NCI-H345 treated with DMSO at 0.1 percent for 48 hours (cell line): Measurements from ENCODE around the gene TNFSF4.

ENCODE experiments used
- DNase-seq: peaks from one replicate; lab custom pipeline; 2025; ENCODE audit not compliant: unreplicated experiment; lab: John Stamatoyannopoulos, UW

Gene TNFSF4

DNA sequence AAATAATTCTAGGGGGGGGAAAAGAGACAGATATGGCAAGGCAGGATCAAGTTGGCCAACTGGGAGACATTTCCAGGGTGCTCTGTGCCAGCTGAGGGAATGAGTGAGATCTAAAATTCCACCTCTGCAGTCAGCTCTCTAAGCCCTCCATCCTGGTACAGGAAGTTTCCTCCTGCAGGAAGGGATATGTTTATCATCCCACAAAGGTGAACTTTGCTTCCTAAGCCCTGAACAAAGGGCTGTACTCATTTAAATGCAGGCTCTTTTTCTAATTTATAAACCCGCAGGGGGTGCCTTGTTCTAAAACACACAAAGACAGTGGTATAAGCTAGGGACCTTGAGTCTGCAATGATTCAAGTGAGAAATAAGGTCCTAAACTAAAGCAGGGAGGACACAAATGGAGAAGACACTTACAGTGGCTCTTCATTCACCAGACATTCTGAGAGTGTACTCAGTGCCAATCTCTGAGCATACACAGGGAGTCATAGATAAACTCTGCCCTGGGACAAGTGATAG is 3.6 kb upstream of the TNFSF4 start:
- DNase-seq = no peak

DNA sequence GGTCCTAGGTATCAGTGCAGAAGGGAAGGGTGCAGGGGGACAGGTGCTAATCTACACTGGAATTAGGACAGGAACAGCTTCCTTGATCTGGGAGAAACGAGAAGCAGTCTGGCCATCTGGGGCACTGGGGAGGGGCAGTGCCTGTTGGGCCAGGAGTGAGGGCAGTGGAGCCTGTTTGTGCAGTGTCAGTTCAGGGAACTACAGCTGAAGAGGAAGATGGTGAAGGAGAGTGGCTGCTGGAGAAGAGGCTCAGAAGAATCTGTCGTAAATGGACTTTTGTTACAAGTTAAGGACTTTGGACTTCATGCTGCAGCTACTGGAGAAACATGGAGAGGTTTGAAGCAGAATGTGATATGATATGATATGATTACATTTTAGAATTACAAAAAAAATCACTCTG is 3.2 kb upstream of the TNFSF4 start:
- DNase-seq = no peak

DNA sequence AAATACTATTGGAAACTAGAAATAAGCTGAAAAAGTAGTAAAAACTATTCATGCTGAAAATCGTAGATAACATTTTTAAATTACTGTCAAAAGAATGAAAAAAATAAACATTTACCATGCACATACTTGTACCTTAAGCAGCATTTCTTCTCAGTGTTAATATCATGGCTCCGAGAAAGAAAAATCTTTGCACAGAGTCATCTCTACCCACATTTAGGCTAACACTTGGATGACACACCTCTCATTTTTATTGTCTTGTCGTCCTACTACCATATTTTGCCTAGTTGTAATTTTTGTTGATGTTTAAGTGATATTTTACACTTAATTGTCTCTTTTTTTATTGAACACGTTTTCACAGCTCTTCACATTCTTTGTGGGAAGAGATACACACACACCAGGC is 1.7 kb upstream of the TNFSF4 start:
- DNase-seq = no peak

DNA sequence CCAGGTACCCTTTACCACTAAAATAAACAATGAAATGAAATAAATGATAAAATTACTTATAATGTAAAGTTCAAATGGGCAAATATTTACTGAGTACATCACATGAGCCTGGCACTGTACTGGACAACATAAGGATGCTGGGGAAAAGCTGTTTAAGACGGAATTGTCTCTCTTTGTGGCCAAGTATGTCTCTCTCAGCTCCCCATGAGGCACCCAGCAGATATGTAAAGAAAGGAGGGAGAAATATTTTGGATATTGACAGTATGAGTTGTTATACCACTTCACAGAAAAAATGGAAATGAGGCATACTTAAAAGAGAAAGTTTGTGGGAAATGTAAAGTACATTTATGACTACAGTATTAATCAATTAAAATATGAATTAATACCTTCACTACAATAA is 1.0 kb upstream of the TNFSF4 start:
- no peak for DNase-seq

DNA sequence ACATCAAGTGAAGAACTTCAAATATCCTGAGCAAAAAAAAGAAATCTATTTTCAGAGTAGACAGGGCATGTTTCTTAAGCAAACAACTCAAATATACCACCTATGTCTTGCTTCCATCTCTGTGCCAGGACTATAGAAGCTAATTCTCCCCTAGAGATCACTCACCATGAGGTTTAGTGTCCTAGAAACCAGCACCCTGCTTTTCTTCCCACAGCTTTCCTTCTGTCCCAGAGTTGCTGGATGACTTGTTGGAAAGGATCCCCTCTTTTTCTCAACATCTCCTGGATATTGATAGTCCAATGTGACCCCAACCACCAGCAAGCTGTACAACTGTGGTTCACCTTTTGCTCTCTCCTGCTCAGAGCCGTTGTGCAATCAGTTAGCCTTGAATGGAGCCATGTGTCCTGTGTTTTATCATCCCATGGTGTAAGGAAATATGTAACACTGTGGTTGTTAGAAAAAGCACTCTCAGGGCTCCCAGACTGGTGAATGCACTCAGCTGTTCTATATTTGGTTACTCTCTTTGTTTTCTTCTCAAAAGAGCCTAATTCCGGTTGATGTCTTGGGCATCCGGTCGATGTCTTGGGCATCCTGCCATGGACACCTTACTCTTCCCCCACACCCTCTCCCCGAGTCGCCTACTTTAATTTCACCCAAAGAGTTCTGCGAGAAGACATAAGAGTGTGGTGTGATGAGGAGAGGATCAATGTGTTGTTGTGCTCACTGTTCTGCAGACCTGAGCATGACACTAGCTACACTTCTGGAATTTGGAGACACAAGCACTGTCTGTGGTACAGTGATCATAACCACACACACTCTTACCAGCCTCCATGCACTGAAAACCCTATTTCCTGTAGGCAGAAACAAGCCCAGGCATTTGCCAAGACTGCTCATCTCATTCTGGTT is 1.7 kb downstream of the TNFSF4 start:
- no peak for DNase-seq

DNA sequence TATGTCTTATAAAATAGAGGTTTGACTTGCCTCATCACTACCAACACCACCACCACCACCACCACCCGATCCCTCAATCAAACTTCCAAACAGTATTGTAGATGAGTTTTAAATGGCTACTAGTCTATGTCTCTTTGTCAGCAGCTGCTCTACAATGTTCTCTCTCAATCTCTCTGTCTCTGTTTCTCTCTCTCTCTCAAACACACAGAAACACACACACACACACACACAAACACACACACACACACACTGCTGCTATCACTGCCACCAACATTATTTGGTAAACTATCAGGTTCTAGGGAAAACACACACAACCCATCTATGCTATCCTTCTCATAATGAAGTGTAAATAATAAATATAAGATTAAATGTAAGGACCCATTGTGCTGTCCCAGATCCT is 2.4 kb downstream of the TNFSF4 start:
- no peak for DNase-seq

DNA sequence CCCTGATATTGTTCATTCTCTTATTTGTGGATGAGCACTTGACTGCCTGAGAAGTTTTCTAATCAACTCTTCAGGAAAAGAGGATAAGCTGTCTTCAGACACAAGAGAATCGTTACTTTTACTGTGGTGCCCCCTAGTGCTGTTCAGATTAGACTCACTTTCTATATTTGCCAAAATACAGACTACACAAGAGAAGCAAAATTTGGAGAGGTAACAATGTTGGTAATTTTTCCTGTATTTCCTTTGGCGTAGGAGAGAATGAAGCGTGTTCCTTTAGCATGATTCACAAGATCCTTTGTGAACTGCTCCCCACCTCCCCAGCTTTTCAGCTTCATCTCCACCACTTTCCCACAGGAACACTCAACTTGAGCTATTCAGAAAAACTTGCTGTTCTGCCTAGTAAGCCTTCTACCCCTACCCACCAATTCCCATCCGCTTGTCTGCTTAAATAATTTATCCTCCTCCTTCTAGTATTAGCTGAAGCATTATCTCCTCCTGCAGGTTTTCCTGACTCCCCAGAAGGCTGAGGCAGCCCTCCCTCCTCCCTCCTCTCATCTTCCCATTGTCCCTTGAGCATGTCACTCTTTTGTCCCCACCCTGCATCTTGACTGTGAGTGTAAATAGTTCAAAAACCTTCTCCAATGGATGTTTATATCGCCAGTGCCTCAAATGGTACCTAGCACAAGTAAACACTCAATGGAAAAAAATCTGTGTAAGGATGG is 4.5 kb downstream of the TNFSF4 start:
- DNase-seq = no peak

DNA sequence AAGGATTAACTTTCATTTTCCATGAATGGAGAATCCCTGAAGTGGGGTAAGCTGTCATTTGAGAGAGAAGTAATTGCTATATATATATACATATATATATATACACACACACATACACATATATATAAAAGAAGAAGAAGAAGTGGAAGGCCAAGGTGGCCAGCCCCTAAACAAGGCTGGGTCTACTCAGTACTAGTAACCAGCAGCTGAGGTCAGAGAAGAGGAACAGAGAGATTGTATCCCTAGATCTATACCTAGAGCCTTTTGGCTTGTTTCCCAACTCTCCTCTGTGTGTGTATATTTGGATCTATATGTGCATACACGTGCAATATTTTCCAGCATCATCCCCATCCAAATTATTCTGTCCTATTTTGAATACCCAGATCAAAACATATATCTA is 5.2 kb downstream of the TNFSF4 start:
- no peak for DNase-seq

DNA sequence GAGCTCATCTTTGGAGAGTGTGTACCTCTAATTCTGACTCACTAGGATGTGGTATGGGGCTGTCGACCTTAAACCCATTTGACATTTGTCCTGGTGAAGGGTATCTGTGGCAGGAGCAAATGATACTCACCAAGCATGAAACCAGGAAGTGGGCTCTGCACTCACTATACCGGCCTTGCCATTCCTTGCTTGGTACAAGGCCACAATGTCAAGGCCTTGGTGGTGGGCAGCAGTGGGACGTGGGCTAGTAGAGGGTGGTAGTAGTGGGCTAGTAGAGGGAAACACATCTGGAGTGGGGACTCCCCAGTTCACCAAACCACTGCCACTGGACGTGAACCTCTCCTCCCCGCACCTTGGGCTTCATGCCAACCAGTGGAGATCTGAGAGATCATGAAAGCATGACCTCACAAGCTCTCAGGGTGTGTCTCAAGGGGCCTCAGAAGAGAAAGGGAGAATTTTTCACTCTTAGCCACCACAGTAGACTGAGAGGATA is 11.5 kb downstream of the TNFSF4 start:
- DNase-seq = no peak

DNA sequence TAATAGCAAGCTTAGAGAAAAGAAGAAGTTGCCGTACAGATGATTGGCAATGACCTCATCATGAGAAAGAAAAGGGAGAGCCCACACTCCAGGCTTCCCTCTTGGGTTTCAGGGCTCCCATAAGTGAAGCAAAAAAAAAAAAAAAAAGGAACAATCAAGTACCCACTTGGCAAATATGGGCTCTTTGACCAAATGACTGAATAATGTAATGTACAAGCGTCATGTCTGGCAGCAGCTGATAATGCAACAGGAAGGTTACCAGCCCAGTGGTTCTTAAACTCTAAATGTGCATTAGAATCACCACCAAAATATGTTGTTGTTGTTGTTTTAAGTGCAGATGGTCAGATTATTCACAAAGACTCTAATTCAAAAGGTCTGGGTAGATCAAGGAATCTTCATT is 13.5 kb downstream of the TNFSF4 start:
- DNase-seq = no peak

DNA sequence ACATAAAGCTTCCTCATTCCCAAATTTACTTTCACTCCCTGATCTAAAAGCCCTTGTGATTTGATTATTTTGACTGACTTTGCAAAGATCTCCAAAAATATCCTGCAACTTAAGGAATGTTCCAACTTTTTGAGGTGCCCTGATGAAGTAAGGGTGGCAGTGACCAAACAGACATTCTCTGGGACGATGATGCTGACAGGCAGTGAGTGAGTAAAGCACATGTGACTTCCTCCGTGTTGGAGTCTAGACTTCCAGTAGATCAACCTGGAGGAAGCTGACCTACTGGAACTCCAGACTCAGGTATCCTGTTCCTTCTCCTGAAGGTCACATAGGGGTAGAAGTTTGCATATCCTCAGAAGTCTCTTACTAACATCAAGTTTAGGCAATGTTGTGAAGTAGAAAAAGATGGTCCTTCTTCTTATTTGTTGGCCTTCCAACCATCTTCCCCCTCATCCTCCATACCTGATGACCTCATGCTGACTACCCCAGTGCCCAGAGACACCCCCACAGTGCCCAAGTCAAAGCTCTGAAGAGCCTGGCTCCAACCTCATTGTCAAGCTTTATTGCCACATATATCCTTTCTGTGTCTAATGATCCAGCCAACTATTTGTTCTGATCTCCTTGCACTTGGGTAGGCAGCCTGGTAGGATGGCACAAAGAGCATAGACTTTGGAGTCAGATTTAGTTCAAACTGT is 16.0 kb downstream of the TNFSF4 start:
- DNase-seq = no peak

DNA sequence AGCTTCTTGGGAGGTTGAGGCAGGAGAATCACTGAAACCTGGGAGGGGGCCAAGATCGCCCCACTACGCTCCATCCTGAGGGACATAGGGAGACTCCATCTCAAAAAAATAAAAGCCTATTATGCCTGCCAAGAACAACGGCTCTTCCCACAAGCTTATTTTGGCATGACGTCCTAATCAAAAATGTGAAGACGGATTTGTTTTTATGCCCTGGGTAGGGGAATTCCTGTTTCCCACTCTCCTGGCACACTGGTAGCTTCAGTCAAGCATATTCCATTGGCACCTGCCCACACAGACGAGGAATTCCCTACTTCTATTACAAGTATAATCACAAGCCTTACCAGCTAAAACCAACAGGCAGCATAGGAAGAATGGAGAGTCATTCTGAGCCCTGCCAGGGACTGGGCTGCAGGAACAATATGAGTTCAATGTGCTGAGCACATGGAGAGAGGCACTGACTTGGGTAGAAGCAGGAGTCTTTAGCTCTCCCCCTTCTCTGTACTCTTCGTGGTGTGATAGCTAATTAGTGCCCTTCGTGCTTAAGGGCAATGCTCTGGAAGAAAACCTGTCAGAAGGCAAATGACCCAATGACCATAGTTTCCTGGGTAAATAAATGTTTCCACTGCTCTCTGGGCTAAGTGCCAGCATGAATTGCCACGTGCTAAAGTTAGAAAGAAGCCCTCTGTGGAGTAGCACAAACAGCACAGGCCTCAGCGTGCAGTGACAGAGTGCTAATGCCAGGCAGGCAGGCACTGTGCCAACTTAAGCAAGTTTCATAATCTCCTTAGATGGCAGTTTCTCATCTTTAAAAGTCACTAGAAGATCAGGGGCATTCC is 16.8 kb downstream of the TNFSF4 start:
- peak; percentile 31 for DNase-seq

DNA sequence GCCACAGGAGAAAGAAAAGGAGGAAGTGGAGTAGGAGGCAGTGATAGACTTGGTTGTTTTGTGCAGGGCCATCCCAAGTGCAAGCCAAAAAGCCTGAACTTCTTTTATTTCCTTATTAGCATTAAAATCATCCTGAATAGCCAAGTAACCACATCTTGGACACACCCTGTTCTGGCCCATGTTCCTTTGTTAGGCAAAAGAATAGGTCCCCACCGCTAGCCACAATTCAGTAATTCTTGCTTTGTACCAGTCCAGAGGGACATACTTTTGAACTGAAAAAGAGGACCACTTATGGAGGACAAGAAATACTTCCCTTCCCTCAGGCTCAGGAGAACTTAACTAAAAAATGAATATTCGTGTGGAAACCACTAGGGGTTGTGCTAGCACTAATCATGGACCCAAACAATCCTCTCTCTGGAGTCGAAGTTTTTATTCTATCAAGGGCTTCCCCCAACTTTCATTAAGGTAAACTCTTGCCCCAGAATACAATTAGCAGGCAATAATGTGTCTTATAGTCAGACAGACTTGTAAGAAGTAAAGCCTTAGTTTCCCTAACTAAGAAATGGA is 19.4 kb downstream of the TNFSF4 start:
- DNase-seq = no peak

DNA sequence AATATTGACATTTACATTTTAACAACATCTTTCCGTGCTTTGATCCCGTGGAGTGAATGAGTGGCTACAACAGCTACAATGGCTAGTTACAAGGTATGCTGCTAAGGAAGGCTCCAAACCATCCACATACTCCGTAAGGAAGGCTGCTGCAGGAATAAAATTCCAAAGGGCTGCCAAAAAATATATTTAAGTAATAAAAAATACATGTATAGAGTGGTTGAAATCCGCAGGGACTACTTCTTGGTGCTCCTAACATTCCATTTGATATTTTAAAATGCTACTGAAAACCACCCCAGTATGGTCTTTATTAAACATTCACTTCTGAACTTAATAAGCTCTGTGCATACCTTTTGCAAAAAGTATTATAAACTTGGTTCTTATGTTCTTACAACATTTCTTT is 25.3 kb downstream of the TNFSF4 start:
- DNase-seq = no peak

DNA sequence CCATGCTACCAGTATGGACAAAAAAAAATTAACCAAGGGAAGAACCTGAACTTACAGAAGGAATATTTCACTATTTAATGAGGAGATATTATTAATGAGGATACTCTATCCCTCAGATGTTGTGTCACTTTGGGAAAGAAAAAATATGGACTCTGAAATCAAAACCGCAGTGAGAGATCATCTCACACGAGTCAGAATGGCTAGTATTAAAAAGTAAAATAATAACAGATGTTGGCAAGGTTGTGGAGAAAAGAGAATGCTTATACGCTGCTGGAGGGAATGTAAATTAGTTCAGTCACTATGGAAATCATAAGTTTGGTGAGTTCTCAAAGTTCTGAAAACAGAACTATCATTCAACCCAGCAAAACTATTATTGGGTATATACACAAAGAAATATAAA is 30.9 kb downstream of the TNFSF4 start:
- DNase-seq = no peak

DNA sequence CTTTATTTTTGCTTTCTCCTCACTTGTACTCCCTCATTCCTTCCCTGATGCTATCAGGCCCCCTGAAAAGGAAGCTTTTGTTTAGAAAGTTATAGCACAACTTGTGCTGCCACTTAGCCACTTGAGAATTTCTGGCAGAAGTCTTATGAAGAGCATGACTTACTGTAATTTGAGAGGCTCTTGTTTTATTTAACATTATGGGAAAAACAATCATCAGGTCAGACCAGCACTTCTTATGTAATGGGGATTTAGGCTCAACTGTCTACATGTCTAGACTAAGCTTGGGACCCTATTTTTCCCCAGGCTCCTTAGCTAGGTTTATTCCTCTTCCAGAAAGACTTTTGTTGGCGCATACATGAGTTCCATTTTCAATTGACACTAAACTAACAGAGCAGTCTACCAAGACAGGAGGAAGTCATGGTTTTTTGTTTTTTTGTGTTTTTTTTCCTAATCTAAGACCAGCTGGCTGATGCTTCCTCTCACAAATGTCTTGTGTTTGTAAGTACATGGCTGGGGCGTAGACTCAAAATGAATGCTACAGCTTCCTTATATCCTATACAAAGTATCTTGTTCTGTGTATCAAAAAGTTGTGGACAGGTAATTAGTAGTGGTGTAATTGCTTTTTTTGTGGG is 31.5 kb downstream of the TNFSF4 start:
- no peak for DNase-seq

DNA sequence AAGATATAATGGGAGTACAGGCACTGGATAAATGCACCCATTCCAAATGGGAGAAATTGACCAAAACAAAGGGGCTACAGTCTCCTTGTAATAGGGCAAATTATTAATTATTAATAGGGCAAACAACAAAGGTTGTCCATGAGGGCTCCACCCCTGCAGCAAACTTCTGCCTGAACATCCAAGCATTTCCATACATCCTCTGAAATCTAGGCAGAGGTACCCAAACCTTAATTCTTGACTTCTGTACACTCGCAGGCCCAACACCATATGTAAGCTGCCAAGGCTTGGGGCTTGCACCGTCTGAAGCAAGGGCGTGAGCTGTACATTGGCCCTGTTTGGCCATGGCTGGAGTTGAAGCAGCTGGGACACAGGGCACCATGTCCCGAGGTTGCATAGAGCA is 33.7 kb downstream of the TNFSF4 start:
- no peak for DNase-seq

DNA sequence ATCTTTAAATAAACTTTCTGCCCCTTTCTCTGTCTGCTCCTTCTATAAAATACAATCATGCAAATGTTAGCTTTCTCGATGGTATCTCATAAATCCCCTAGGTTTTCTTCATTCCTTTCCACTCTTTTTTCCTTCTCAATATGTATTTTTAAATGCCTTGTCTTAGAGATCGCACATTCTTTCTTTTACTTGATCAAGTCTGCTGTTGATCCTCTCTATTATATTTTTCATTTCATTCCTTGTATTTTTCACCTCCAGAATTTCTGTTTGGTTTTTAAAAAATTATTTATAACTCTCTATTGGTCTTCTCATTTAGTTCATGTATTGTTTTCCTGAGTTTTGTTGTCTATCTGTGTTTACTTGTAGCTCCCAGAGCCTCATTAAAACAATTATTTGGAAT is 36.0 kb downstream of the TNFSF4 start:
- DNase-seq = no peak

DNA sequence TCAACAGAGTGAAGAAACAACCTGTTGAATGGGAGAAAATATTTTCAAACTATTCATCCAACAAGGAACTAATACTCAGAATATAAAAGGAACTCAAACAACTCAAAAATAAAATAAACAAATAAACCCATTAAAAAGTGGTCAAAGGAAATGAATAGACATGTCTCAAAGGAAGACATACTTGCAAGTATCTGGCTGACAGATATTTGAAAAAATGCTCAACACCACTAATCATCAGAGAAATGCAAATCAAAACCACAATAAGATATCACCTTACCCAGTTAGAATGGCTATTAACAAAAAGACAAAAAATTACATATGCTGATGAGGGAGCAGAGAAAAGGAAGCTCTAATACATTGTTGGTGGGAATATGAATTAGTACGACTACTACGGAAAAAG is 38.2 kb downstream of the TNFSF4 start:
- DNase-seq = no peak

DNA sequence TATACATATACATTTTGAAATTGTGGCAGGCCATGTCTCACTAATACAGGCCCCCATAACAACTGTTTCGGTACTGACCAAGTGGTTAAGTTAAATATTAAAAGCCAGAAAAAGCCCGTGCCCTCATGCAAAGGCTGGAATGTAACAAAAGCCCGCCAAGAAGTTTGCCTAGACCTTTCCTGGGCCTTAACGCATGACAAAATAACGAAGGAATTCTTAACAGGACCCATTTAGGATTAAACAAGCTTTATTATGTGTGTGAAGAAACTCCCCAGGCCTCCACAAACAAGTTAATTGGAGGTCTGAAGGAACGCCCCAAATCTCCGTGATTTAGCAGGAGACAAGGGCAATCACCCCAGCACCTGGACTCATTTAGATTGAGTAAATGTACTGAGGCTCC is 42.4 kb downstream of the TNFSF4 start:
- DNase-seq = no peak
